NCI-H1436 treated with DMSO at 0.1 percent for 48 hours (cell line): Measurements from ENCODE around the gene PYROXD2.

ENCODE experiments used
- DNase-seq: peaks from one replicate; lab custom pipeline; 2025; lab: John Stamatoyannopoulos, UW

Gene PYROXD2

DNA sequence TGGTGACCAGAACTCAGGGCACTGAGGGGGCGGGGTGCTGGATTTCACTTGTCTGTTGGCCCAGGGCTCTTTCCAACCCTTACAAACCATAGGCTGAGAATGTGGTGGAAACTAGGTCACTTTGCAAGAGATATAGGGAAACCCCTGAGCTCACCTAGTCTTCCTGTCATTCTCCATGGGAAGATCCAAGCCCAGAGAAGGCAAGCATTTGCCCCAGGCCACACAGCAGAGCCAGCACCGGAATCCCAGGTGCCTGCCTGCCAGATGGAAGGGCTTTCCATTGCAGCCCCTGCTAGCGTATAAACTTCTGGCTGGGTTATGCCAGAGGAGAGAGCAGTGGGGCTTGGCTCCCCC lies 427 bp downstream of the PYROXD2 start:
- DNase-seq = no peak

DNA sequence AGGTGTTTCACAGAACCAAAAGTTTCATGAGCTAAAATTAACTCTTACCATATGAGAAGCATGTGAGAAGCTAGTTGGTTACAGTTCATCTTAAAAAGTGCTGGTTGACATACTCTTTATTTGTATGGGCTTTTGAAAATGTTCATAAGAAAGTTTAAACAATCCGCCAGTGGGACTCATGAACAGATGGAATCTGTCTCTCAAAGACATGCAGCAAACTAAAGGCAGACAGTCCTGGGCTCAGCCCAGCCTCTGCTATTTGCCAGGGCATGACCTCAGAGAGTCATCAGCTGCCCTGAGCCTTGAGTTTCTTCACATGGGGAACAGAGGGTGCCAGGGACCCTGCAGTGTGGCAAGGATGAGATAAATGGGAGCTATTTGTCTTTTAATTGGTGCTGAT lies 3.2 kb downstream of the PYROXD2 start:
- DNase-seq = no peak

DNA sequence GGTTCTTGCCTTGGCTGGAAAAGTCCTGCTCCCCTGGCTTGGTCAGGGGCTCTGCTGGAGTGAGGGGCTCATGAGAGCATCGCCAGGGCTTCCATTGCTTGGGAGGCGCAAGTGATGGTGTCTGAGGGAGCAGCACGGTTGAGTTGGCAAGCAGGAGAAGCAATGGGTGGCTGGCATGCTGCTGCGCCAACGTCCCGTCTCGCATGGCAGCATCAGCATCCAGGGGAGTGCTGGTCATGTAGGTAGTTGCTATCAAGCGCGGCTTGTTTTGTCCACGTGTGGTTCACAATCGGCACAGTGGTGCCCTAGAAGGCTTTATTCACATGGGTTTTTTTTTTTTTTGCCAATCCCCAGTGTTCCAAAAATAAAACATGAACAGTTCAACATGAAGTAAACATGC lies 3.8 kb downstream of the PYROXD2 start:
- DNase-seq = no peak

DNA sequence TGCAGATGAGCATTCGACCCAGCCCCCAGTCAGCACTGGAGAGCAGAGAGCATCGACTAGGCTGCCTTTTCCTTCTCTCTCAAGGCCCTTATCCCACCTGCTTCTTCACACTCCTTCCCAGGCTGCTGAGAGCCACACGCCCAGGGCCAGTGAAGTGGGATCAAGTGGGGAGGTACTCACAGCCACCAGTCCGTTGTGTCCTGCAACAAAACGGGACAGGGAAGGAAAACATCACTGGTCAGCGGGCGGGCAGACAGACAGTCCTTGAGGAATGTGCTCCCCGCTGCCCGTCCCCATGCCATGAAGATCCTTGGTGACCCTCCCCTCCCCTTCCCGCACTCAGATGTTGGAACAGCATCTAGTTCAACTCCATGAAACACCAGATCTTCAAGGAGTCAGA lies 4.2 kb downstream of the PYROXD2 start:
- DNase-seq = no peak

DNA sequence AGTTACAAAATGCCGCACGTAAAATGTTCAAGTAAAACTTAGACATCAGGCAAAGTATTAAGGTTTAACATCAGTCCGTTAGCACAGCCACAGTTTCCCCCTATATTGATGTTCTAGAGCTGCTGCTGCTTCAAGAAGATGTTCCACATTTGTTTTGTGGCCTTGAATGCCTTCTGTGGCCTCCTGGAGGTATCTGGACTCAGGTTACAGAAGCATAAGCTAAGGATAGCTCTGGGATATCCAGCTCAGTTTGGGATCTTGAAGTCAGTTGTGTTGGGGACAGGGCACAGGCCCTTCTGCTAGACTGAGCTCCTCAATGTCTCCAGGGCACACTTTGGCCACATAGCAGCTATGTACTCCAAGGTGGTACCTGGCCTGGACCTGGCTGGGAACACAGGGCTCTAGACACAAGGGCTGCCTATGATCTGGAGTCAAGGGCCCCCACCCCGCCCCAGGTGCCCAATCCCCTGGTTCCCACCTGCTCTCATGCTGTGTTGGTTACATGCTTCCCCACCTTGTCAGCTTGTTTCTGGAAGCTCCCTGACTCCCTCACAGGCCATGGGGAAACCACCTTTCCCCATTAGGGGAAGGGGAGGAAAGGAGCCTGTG lies 4.7 kb downstream of the PYROXD2 start:
- DNase-seq = no peak

DNA sequence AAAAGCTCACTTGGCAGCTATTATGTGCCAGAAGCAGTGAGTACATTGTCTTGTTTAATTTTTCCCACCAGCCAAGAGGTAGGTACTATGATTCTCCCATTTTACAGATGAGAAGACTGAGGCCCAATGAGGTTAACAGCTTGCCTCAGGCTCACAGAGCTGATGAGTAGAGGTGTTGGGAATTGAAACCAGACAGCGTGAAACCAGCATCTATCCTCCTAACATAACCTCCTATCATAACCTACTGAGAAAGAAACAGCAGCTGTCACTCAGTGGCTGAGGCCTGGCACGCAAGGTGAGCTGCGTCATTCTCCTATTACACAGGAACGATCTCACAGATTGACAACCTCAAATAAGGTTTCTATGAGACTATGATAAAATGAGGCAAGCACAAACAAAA lies 6.2 kb downstream of the PYROXD2 start:
- no peak for DNase-seq

DNA sequence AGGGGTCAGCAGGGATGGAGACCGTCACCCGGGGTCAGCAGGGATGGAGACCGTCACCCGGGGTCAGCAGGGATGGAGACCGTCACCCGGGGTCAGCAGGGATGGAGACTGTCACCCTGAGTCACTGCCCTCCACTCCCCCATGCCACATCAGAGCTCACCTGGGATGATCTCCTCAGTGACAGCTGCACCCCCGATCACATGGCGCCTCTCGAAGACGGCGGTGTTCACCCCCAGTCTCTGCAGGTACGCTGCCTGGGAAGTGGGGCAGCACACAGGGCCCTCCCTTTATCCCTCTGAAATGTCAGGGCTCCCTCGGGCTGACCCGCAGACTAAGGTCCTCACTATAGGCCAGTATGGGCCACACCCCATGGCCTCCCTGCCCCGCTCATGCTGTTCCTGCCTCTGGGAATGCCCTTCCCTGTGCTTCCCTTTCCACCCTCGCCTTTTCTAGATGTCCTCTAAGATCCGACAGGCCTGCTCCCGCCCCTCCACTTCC lies 7.2 kb downstream of the PYROXD2 start:
- no peak for DNase-seq

DNA sequence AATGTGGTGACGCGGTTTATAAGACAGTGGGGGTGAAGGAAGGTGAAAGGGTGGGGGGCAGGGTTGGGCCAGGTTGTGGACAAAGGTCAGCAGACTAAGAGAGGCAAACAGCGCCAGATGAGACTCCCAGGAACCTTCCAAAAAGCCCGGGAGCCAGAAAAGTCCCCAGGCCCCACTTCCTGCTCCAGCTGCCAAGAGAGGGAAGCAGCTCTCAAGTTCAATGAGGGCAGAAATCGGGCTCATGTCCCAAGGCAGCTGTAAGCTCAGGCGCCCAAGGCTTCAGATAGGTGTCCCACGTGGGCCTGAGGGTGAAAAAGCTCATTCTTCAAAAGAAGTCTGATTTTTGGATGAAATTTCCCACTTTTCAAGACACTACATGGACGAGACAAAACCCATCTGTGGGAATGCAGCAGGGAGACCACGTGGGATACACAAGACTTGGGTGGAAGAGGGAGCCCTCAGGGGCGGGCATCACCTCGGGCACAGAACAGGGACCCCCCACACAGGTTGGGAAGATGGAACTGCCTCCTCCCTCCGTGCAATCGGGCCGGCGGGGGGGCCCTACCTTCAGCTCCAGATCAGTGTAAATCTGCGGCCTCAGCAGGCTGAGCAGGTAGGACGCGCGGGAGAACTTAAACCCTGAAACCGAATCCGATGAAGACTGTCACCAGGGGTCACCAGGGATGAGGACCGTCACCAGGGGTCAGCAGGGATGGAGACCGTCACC lies 7.8 kb downstream of the PYROXD2 start:
- no peak for DNase-seq

DNA sequence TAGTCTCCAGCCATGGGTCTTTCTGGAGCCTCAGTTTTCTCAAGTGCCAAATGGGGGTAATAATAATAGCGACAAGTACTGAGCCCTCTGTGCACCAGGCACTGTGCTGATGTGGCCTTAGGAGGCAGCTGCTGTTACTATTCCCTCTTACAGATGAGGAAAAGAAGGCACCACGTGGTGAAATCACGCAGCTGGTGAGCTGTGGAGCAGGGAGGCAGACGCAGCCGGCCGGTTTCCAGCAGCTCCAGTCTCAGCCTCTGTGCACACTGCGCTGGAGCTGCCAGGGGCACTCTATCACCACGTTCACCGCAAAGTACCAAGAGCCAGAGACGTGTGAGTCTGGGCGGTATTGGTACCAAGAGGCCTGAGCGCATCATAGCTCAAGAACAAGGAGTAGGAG lies 9.6 kb downstream of the PYROXD2 start:
- no peak for DNase-seq

DNA sequence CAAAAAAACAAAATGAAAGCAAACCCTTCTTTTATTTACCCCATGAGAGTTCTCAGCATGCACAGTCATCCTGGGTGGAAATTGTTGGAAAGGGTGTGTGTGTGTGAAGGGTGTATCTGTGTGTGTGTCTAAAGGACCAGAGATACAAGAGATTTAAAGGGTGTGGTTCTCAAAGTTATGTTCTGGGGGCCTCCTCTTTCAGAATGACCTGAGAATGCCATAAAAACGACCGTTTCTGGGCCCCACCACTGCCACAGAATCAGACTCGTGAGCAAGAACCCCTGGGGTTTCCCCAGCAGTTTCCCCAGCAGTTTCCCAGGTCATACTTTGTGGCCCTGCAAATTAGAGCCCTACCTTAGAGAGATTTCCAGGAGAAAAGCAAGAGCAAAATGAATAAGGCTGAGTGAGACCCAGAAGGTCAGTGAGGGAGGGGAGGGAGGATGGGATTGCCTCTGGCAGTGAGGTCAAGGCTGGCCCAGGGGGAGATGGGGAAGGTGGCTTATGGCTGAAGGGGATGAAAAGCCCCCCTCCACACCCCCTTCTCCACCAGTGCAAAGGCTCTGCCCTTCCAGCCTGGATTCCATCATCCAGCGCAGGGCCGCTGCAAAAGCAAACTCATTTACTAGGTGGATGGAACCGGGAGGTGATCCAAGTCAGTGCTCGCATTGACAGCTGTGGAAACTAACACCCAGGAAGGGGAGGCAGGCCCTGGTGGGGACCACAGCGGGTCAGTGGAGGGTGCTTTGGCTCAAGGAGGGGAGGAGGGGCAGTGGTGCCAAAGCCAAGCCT lies 10.2 kb downstream of the PYROXD2 start:
- no peak for DNase-seq

DNA sequence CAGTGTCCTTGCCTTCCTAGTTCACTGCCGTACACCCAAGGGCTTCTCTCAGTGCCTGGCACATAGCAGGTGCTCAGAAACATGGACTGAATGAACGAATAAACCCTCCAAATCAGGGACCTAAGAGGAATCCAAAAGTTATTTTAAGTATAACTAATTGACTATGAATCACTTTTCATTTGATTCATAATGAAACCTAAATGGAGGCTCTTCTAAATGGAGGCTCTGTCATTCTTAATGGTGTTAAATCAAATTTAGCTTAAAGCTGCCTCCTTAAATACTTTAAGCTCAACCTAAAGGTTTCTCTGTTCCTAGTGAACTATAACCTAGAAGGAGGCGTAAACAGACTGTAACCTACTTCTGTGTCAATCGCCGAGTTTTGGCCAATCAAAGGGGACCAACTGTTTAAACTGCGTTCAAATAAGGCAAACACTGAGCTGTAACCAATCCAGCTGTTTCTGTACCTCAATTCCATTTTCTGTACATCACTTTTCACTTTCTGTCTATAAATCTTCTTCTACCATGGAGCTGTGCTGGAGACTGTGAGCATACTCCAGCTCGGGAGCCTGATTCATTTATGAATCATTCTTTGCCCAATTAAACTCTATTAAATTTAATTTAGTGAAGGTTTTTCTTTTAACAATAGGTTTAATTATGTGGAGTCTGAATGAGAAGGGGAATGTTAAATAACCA lies 11.0 kb downstream of the PYROXD2 start:
- DNase-seq = no peak

DNA sequence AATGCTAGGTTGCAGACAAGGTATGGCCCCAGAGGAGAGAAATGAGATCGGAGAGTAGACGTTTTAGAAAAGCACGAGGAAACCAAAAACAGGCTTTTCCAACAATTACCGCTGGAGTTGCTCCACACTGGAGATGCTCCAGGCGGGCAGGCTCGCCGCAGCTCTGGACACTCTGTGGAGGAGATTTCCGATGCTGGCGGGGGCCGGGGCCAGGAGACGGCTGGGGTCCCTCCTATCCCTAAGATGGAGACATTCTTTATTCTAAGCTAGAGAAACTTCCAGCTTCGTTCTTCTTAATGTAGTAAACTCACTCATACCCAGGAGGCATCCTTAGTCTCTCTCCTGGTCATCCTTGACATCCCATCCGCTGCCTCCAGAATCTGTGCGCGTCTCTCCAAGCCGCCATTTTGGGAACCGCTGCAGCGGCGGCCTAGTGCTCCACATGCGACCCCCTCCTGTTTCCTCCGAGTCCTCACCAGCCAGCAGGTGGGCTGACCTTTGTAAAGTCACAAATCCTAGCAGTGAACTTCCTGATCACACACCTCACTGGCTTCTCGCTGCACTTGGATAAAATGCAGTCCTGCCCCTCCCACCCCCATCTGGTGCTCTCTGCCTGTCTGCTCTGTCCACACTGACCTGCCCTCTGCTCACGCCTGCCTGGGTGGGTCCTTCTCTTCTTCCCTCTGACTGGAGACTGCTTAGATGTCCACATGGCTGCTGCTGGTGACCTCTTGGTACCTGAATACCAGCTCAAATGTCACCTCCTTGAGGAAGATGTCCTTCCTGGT lies 11.9 kb downstream of the PYROXD2 start:
- DNase-seq = no peak

DNA sequence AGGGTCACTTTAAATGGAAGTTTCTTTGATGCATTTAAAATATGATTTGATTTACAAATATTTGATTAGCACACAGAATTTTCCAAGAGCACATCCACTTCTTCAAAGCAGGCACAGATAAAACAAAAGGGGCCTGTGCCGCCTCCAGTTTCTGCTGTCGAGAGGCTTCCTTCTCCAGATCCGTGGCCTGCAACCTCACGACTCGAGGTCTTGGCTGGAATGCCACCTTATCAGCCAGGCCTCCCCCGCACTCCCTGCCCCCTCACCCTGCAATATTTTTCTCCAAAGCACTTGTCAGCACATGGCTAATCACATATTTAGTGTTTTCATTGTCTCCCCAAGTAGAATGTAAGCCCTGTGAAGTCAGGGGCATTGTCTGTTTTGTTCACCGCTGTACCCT lies 12.5 kb downstream of the PYROXD2 start:
- no peak for DNase-seq

DNA sequence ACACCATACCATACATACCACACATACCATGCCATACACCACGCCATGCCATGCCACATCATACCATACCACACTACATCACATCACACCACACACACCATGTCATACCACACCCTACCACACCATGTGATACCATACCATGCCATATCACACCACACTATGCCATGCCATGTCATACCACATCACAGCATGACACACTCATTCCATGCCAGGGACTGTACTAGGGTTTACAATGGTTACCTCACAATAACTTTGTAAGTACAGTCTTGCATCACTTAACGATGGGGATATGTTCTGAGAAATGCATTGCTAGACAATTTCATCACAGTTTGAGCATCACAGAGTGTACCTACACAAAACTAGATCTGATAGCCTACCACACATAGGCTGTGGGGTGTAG lies 14.5 kb downstream of the PYROXD2 start:
- no peak for DNase-seq

DNA sequence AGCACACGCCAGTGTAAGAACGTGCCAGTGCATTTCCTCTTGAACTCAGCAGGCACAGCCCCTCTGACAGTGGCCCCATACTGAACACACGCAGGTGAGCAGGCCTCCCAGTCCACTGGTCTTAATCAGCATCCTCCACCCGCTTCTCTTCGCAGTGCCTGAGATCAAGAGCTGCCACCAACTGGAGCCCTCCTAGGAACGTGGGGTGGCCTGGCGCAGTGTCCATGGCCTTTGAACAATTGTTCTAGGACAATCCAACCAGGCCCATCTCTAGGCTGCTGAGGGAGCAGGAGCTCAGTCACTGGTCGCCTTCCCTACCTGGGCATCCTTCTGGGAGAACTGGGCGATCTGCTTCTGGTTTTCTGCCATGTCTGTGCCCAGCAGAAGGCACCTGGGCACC lies 15.2 kb downstream of the PYROXD2 start:
- DNase-seq = no peak

DNA sequence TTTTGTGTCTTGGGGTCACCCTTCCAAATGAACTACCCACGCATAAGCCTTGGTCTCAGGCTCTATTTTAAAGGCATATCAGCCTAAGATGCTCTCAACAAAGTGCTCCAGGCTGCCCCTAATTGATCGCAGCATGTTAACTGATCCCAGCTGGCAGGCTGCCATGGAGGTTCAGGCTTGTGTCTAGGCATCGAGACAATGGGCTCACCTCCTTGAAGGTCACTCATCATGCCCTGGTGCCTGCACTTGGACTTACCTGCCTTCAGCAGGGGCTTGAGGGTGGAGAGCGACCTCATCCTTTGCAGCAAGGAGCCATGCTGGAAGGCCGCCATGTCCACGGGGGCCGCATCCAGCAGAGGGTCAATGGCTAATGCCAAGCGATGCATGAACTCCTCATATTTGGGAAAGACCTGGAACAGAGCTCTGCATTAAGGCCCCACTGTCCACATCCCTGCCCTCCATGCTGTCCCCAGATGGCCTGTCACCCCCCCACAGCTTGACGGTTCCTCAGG lies 17.8 kb downstream of the PYROXD2 start:
- no peak for DNase-seq

DNA sequence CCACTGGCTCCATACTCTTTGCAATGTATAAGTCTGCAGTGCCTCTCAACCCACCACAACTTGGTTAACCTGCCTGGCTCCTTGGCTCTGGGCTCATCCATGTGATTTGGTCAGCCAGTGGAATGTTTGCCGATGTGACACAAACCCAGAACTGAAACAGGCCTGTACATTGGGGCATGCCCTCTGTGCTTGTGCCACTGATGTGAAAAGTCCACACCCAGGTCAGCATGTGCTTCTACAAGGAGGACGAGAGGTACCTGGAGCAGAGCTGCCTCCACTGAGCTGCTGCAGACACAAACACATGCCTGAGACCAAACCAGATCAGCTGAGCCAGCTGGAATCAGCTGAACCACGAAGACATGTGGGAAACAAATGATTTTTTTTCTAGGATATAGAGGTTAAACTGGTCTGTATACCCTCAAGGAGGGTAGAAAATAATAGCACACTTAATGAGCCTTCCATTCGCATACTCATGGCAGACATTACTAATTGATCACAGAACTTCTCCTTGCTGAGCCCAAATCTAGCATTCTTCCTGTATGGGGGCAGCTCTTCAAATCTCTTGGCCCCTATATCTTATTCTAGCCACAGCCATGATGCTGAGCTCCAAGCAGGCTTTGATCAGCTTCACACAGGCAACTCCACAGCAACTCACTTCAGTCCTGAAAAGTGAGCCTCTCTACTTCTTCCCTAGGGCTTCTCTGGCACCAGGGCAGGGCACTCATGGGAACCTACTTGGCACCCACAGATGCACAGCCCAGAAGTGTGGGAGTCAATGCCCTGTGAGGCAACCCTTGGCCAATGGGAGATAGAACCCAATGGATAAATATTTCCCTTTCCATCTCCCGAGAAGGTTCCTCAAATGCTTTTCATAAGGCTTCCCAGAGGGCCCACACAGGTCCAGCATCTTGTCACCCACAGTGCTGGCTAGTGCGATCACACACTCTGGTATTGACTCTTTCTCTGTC lies 18.6 kb downstream of the PYROXD2 start:
- DNase-seq = no peak

DNA sequence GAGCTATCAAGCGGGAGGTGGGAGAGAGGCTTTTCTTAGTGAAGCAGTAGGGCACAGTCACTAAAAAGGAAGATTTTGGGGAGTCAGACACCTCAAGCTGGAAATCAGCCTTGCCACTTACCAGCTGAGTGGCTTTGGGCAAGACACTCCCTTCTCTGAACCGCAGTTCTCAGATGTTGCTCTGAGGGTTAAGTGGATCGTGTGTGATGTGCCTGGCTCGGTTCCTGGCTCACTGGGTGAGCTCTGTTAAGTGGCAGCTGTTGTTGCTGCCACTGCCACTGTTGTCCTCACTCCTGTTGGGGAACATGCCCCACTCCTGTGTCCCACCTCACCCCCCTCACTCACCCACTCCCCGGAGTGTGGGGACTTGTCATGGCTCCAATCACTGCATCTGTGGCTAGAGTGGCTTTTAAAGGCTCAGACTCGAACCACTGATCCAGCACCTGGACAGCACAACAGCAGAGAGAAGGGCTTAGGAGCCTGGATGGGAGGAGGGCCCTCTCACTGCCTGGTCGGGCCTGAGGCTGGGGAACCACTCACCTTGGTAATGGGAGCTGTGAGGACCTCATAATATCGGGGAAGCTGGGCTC lies 20.0 kb downstream of the PYROXD2 start:
- no peak for DNase-seq

DNA sequence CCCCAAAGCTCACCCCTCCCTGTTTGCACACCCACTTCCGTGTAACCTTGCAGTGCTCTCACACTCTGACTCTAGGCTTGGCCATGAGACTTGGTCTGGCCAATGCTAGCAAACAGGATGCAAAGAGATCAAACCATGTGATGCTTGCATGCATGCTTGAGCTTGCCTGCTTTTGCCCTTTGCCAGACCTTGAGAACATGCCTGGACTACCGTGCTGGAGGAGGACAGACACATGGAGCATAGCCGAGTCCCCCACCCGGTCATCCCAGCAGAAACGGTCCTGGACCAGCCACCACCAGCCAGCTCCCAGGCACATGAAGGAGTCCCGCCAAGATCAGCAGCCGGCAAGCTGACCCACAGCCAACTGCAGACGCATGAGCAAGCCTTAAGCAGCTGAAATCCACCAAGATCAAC lies 23.4 kb downstream of the PYROXD2 start:
- DNase-seq = no peak

DNA sequence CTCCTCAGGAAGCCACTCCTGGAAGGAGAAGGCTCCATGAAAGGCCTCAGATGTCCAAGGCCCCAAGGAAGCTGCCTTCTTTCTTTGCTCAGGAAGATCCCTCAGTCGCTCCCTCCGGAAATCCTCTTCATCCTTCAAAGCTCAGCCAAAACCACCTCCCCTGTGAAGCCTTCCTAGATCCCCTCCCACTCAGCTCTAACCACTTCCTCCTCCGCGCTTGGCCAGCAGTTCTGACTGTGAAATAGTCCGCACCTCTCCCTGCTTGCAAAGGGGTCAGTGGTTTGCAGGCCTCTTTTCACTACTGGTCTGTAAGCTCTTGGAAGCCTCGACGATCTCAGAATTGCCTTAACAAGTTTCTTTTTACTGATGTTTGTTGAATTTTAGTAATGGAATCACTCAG lies 23.9 kb downstream of the PYROXD2 start:
- no peak for DNase-seq
